HCT116 (cell line): ENCODE data around the gene SPON1.

ENCODE experiments used
- CTCF ChIP-seq, 3 experiments: fragments of 200-600 bp in 1 of 3; sonication (generic) in 1 of 3; IDR thresholded peaks in 2 of 3; conservative IDR thresholded peaks in 1 of 3; 2 replicates each; pipeline ENCODE4 v1.5.1; 2012 to 2017; ENCODE audit warnings: low read depth in 2 of 3, low read length in 2 of 3, antibody characterized with exemption in 1 of 3, borderline replicate concordance in 1 of 3, control low read depth in 1 of 3, mild to moderate bottlenecking in 1 of 3, mixed read lengths in 1 of 3, mixed run types in 1 of 3, moderate library complexity in 1 of 3; ENCODE audit not compliant: insufficient read depth in 1 of 3
- EGR1 ChIP-seq: IDR thresholded peaks from 2 replicates; pipeline ENCODE4 v1.6.1; 2012; ENCODE audit warnings: low read depth
- EZH2 ChIP-seq: fragments of 200-600 bp; sonication (generic); IDR thresholded peaks from 2 replicates; pipeline ENCODE4 v1.6.1; 2017; ENCODE audit warnings: antibody characterized with exemption, mixed run types
- MAX ChIP-seq: IDR thresholded peaks from 2 replicates; pipeline ENCODE4 v1.6.1; 2012
- POLR2A ChIP-seq: IDR thresholded peaks from 2 replicates; pipeline ENCODE4 v1.7.0; 2011; ENCODE audit warnings: borderline replicate concordance; ENCODE audit not compliant: insufficient read depth, insufficient read length; ENCODE audit errors: extremely low read depth
- RAD21 ChIP-seq: IDR thresholded peaks from 2 replicates; pipeline ENCODE4 v1.6.1; 2012; ENCODE audit warnings: low read depth, mild to moderate bottlenecking
- SP1 ChIP-seq: IDR thresholded peaks from 2 replicates; pipeline ENCODE4 v1.6.1; 2012; ENCODE audit warnings: low read depth

GRCh38 chr11:14137284-14137683, 174.8 kb downstream of the SPON1 start:
- TF ChIP-seq RAD21 (no peak), CTCF (IDR thresholded peaks at IDR 0.05 in 2 of 3, conservative IDR thresholded peaks at IDR 0.05 in 1 of 3; ENCODE audit: borderline replicate concordance in 1 of 3, insufficient read depth in 1 of 3, low read depth in 2 of 3, low read length in 2 of 3) (no peak), SP1 (no peak), EGR1 (no peak), MAX (no peak), POLR2A (no peak), EZH2 (no peak)
